Vagina (tissue), 2 donors: ENCODE data around the gene KRTAP10-5. TPM values are rescaled to one million over a fixed set of nuclear protein-coding genes. Genes with fewer than 3 reads are reported as not detected.
"Not testable (repeated sequence)": the region's sequence is repeated elsewhere in the genome, so short reads cannot be mapped to it uniquely, and the experiment has no call there.

ENCODE experiments used
- DNase-seq, 2 donors: peaks; one replicate each; pipeline ENCODE4 v3.0.0-alpha.2; 2017; ENCODE audit errors: extremely low spot score in 2 of 2
- H3K27ac ChIP-seq: fragments of 200-600 bp; sonication (generic); one replicate; pipeline ENCODE4 v1.5.1; 2019
- H3K27me3 ChIP-seq: fragments of 200-600 bp; sonication (generic); one replicate; pipeline ENCODE4 v1.5.1; 2019
- H3K36me3 ChIP-seq, 2 donors: fragments of 200-600 bp; sonication (generic); one replicate each; pipeline ENCODE4 v1.5.1; 2017 to 2019
- H3K4me1 ChIP-seq: fragments of 200-600 bp; sonication (generic); one replicate; pipeline ENCODE4 v1.5.1; 2019
- H3K4me3 ChIP-seq, 2 donors: fragments of 200-600 bp; sonication (generic); 1 replicate in 1 of 2; 2 replicates in 1 of 2; pipeline ENCODE4 v1.5.1; 2016 to 2019
- H3K9me3 ChIP-seq: fragments of 200-600 bp; sonication (generic); one replicate; pipeline ENCODE4 v1.5.1; 2019
- CTCF ChIP-seq, 3 experiments: fragments of 450-650 bp in 2 of 3; fragments of 200-600 bp in 1 of 3; sonication (generic) in 1 of 3; IDR thresholded peaks; one replicate each; pipeline ENCODE4 v1.5.1; 2017 to 2019; ENCODE audit warnings: antibody characterized with exemption in 3 of 3, mild to moderate bottlenecking in 2 of 3, moderate library complexity in 2 of 3
- POLR2A ChIP-seq, 2 donors: fragments of 450-650 bp; IDR thresholded peaks; one replicate each; pipeline ENCODE4 v1.6.1; 2017; ENCODE audit warnings: antibody characterized with exemption in 2 of 2, mild to moderate bottlenecking in 2 of 2, moderate library complexity in 2 of 2
- POLR2AphosphoS5 ChIP-seq, 2 donors: sonication (generic); formaldehyde crosslinking; IDR thresholded peaks; one replicate each; pipeline ENCODE4 v1.9.0; 2017; ENCODE audit warnings: antibody characterized with exemption in 2 of 2, mild to moderate bottlenecking in 2 of 2, low read depth in 1 of 2; ENCODE audit not compliant: insufficient read depth in 1 of 2
- intact Hi-C: fragments of 100-400 bp; cut with DNase I; formaldehyde crosslinking; loops from one replicate; pipeline ENCODE4 v1.15.1; 2023
- total RNA-seq: library from RNA; depleted of rRNA; stranded (reverse); fragments of >200 nt; gene quantifications from one replicate; pipeline ENCODE4 v1.2.3, GENCODE V29; 2016

Gene KRTAP10-5
- total RNA-seq, 1 donor from 2014 or later = not detected

- Histone ChIP-seq H3K9me3 (no peaks in the 10 kb centered on the region), H3K4me1 (no peaks in the 10 kb centered on the region), H3K27ac (no peak overlapping the region), H3K27me3 (no peaks in the 10 kb centered on the region), H3K4me3 (no peak overlapping the region), H3K36me3 (no peaks in the 10 kb centered on the region)
- peak; percentile 4 to 11 for DNase-seq
- intact Hi-C loops = no loop called here
- no peak for TF ChIP-seq CTCF (IDR thresholded peaks at IDR 0.05)
- no peak for TF ChIP-seq POLR2A (IDR thresholded peaks at IDR 0.05)
- no peak for TF ChIP-seq POLR2AphosphoS5 (IDR thresholded peaks at IDR 0.05; ENCODE audit: insufficient read depth in 1 of 2, low read depth in 1 of 2)
Observed at GRCh38 chr21:44594406-44594916, 14.1 kb upstream of the KRTAP10-5 start.

- Histone ChIP-seq H3K27ac (no peak overlapping the region), H3K27me3 (no peaks in the 10 kb centered on the region), H3K9me3 (no peaks in the 10 kb centered on the region), H3K4me1 (no peaks in the 10 kb centered on the region), H3K36me3 (no peaks in the 10 kb centered on the region), H3K4me3 (no peak overlapping the region)
- DNase-seq = peak; percentile 40 to 64
- intact Hi-C loops = no loop called here
- no peak for TF ChIP-seq POLR2A (IDR thresholded peaks at IDR 0.05)
Observed at GRCh38 chr21:44593598-44594405, 13.4 kb upstream of the KRTAP10-5 start.

GRCh38 chr21:44592446-44593311 is 12.3 kb upstream of the KRTAP10-5 start, which contains the start of gene KRTAP10-6:
KRTAP10-6 (minus strand) TSS chr21:44592505; CDS start chr21:44592484, 21 bp downstream.
- intact Hi-C loops = no loop called here
- Histone ChIP-seq H3K4me1 (no peaks in the 10 kb centered on the region), H3K36me3 (no peaks in the 10 kb centered on the region), H3K27ac (no peak within 1 kb of the TSS), H3K27me3 (no peaks in the 10 kb centered on the region), H3K4me3 (no peak within 1 kb of the TSS), H3K9me3 (no peaks in the 10 kb centered on the region)
- TF ChIP-seq POLR2A (IDR thresholded peaks at IDR 0.05) = no peak
- peak; percentile 65 to 95 for DNase-seq

GRCh38 chr21:44591801-44592130 is 11.4 kb upstream of the KRTAP10-5 start:
- DNase-seq, H3K36me3 ChIP-seq, H3K27me3 ChIP-seq, H3K27ac ChIP-seq, H3K4me3 ChIP-seq, intact Hi-C loops, H3K4me1 ChIP-seq, H3K9me3 ChIP-seq: not testable (repeated sequence)

- DNase-seq = peak; percentile 54 to 93
- H3K4me3 ChIP-seq, H3K27ac ChIP-seq, intact Hi-C loops, H3K36me3 ChIP-seq, H3K4me1 ChIP-seq, H3K27me3 ChIP-seq, H3K9me3 ChIP-seq: not testable (repeated sequence)
Observed at GRCh38 chr21:44590897-44591800, 10.7 kb upstream of the KRTAP10-5 start.

- DNase-seq = peak in 1 of 2 donors; percentile 79
- H3K27me3 ChIP-seq = no peaks in the 10 kb centered on the region
- intact Hi-C loops = no loop called here
Observed at GRCh38 chr21:44590311-44590721, 9.9 kb upstream of the KRTAP10-5 start.

More at GRCh38 chr21:44590311-44590721, 9.9 kb upstream of the KRTAP10-5 start:
- Histone ChIP-seq H3K4me1 (no peaks in the 10 kb centered on the region), H3K9me3 (no peaks in the 10 kb centered on the region), H3K4me3 (no peak overlapping the region), H3K36me3 (no peaks in the 10 kb centered on the region), H3K27ac (no peak overlapping the region)
- TF ChIP-seq POLR2A (IDR thresholded peaks at IDR 0.05) (no peak), CTCF (IDR thresholded peaks at IDR 0.05) (no peak), POLR2AphosphoS5 (IDR thresholded peaks at IDR 0.05; ENCODE audit: insufficient read depth in 1 of 2, low read depth in 1 of 2) (no peak)
